Vagina (tissue), 2 donors: ENCODE data around the gene B3GNT7. TPM values are rescaled to one million over a fixed set of nuclear protein-coding genes. Genes with fewer than 3 reads are reported as not detected.

Experiments used
- DNase-seq, 2 donors: peaks; one replicate each; pipeline ENCODE4 v3.0.0-alpha.2; 2017; ENCODE audit errors: extremely low spot score in 2 of 2
- H3K27ac ChIP-seq: fragments of 200-600 bp; sonication (generic); one replicate; pipeline ENCODE4 v1.5.1; 2019
- H3K27me3 ChIP-seq: fragments of 200-600 bp; sonication (generic); one replicate; pipeline ENCODE4 v1.5.1; 2019
- H3K36me3 ChIP-seq, 2 donors: fragments of 200-600 bp; sonication (generic); one replicate each; pipeline ENCODE4 v1.5.1; 2017 to 2019
- H3K4me1 ChIP-seq: fragments of 200-600 bp; sonication (generic); one replicate; pipeline ENCODE4 v1.5.1; 2019
- H3K4me3 ChIP-seq, 2 donors: fragments of 200-600 bp; sonication (generic); 1 replicate in 1 of 2; 2 replicates in 1 of 2; pipeline ENCODE4 v1.5.1; 2016 to 2019
- H3K9me3 ChIP-seq: fragments of 200-600 bp; sonication (generic); one replicate; pipeline ENCODE4 v1.5.1; 2019
- POLR2A ChIP-seq, 2 donors: fragments of 450-650 bp; IDR thresholded peaks; one replicate each; pipeline ENCODE4 v1.6.1; 2017; ENCODE audit warnings: antibody characterized with exemption in 2 of 2, mild to moderate bottlenecking in 2 of 2, moderate library complexity in 2 of 2
- POLR2AphosphoS5 ChIP-seq, 2 donors: sonication (generic); formaldehyde crosslinking; IDR thresholded peaks; one replicate each; pipeline ENCODE4 v1.9.0; 2017; ENCODE audit warnings: antibody characterized with exemption in 2 of 2, mild to moderate bottlenecking in 2 of 2, low read depth in 1 of 2; ENCODE audit not compliant: insufficient read depth in 1 of 2
- intact Hi-C: fragments of 100-400 bp; cut with DNase I; formaldehyde crosslinking; loops from one replicate; pipeline ENCODE4 v1.15.1; 2023
- total RNA-seq: library from RNA; depleted of rRNA; stranded (reverse); fragments of >200 nt; gene quantifications from one replicate; pipeline ENCODE4 v1.2.3, GENCODE V29; 2016
- TF ChIP-seq, protein P1 (sequence below), 3 experiments: fragments of 450-650 bp in 2 of 3; fragments of 200-600 bp in 1 of 3; sonication (generic) in 1 of 3; IDR thresholded peaks; one replicate each; pipeline ENCODE4 v1.5.1; 2017 to 2019; ENCODE audit warnings: antibody characterized with exemption in 3 of 3, mild to moderate bottlenecking in 2 of 3, moderate library complexity in 2 of 3

Gene B3GNT7, protein sequence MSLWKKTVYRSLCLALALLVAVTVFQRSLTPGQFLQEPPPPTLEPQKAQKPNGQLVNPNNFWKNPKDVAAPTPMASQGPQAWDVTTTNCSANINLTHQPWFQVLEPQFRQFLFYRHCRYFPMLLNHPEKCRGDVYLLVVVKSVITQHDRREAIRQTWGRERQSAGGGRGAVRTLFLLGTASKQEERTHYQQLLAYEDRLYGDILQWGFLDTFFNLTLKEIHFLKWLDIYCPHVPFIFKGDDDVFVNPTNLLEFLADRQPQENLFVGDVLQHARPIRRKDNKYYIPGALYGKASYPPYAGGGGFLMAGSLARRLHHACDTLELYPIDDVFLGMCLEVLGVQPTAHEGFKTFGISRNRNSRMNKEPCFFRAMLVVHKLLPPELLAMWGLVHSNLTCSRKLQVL
- total RNA-seq, result 7.1 TPM

DNA sequence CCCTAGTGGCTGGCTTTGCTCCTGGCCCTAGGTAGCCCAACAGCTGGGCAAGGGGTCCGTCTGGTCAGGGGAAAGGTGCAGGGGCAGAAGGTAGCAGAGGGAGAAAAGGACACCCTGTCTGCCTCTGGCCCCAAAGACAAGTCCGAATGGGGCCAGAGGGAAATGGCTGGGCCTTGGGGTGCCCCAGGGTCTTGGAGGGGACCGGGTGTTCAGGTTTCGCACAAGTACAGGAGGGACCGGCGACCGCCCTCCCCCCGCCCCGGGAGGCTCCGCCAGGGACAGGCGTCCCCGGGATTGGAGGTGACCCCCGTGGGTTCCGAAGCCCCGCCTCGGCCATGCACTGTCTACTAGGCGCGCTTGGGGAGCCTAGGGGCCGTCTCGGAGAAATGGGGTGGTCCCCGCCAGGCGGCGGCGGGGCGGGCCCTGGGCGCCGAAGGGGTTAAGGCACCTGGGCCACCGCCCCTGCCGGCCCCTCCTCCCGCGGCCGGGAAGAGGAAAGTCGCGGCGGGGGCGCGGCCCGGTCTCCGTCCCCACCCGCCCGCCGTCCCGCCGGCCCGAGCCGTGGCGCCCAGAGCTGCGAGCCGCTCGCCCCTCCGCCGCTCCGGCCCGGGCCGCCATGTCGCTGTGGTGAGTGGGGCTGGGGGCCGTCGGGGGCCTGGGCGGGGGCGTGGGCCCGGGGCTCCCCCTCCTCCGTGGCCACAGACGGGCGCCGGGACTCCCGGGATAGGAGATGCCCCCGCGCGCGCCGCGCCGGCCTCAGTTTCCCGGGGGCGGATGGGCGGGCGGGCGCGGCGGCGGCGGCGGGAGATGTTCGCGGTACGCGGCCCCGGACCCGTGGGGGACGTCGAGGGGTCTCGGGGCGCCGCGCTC is at the start of gene B3GNT7:
Gene B3GNT7, plus strand, starts transcription at position 523 of the 870 bp plus-strand sequence. Its CDS starts 94 bp downstream, at position 617.
- intact Hi-C loops, result loop anchor here (10.0 kb wide), 1 partner anchor 171 kb away; no protein-coding TSS in a partner anchor
- H3K9me3 ChIP-seq, result no peaks in the 10 kb centered on the region
- no peak for TF ChIP-seq POLR2A (IDR thresholded peaks at IDR 0.05)
- TF ChIP-seq, protein P1, sequence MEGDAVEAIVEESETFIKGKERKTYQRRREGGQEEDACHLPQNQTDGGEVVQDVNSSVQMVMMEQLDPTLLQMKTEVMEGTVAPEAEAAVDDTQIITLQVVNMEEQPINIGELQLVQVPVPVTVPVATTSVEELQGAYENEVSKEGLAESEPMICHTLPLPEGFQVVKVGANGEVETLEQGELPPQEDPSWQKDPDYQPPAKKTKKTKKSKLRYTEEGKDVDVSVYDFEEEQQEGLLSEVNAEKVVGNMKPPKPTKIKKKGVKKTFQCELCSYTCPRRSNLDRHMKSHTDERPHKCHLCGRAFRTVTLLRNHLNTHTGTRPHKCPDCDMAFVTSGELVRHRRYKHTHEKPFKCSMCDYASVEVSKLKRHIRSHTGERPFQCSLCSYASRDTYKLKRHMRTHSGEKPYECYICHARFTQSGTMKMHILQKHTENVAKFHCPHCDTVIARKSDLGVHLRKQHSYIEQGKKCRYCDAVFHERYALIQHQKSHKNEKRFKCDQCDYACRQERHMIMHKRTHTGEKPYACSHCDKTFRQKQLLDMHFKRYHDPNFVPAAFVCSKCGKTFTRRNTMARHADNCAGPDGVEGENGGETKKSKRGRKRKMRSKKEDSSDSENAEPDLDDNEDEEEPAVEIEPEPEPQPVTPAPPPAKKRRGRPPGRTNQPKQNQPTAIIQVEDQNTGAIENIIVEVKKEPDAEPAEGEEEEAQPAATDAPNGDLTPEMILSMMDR (IDR thresholded peaks at IDR 0.05), result no peak
- TF ChIP-seq POLR2AphosphoS5 (IDR thresholded peaks at IDR 0.05; ENCODE audit: insufficient read depth in 1 of 2, low read depth in 1 of 2), result no peak
- peak in 1 of 2 donors; percentile 82 for DNase-seq
- peaks cover 4% of the 10 kb centered on the region for H3K27me3 ChIP-seq
- peaks cover 16% of the 10 kb centered on the region for H3K4me1 ChIP-seq
- no peaks in the 10 kb centered on the region for H3K36me3 ChIP-seq
- H3K27ac ChIP-seq, result no peak within 1 kb of the TSS
- peak within 1 kb of the TSS; percentile 37 to 57 for H3K4me3 ChIP-seq

DNA sequence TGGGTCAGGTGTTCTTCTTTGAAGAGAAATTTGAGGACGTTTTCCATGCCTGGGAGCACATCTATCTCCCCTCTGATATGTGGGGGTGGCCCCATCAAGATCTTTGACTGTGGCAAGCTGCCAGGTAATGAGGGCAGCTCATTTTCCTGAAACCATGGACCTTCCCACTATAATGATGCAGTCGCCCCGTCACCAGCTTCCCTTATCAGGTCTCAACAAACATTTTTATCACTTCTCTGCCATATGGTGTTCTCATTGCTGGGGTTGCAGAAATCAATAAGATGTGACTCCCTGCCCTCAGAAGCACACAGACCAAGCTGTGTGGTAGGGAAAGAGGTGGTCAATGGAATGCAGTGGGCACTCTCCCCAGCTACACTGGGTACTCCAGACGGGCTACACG is 48.4 kb upstream of the B3GNT7 start:
- no peaks in the 10 kb centered on the region for H3K36me3 ChIP-seq
- no peaks in the 10 kb centered on the region for H3K4me1 ChIP-seq
- TF ChIP-seq, protein P1 (IDR thresholded peaks at IDR 0.05), result no peak
- TF ChIP-seq POLR2A (IDR thresholded peaks at IDR 0.05), result no peak
- no peak for TF ChIP-seq POLR2AphosphoS5 (IDR thresholded peaks at IDR 0.05; ENCODE audit: insufficient read depth in 1 of 2, low read depth in 1 of 2)
- intact Hi-C loops, result no loop called here
- H3K27me3 ChIP-seq, result no peaks in the 10 kb centered on the region
- DNase-seq, result no peak
- no peak overlapping the region for H3K4me3 ChIP-seq
- no peaks in the 10 kb centered on the region for H3K9me3 ChIP-seq
- H3K27ac ChIP-seq, result no peak overlapping the region

DNA sequence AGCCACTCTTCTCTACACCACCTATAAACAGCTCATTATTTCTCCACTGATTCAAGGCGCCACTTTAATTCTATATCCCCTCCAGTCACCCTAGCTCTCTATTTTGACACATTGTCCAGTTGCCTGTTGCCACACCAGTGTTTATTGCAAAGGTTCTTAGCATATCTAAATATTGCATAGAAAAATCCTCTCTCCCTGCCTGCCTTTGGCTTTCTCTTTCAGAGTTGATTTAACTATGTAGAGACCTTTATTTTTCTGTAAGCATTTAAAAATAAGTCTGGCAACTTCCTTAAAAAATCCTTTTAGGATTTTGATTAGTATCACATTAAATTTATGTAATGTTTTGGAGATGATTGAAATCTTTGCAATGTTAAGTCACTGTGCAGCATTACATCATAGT is 47.9 kb upstream of the B3GNT7 start:
- H3K27ac ChIP-seq, result no peak overlapping the region
- intact Hi-C loops, result no loop called here
- DNase-seq, result no peak
- no peaks in the 10 kb centered on the region for H3K4me1 ChIP-seq
- TF ChIP-seq POLR2AphosphoS5 (IDR thresholded peaks at IDR 0.05; ENCODE audit: insufficient read depth in 1 of 2, low read depth in 1 of 2) (no peak), POLR2A (IDR thresholded peaks at IDR 0.05) (no peak)
- TF ChIP-seq, protein P1 (IDR thresholded peaks at IDR 0.05), result no peak
- H3K27me3 ChIP-seq, result no peaks in the 10 kb centered on the region
- H3K9me3 ChIP-seq, result no peaks in the 10 kb centered on the region
- H3K4me3 ChIP-seq, result no peak overlapping the region
- no peaks in the 10 kb centered on the region for H3K36me3 ChIP-seq

DNA sequence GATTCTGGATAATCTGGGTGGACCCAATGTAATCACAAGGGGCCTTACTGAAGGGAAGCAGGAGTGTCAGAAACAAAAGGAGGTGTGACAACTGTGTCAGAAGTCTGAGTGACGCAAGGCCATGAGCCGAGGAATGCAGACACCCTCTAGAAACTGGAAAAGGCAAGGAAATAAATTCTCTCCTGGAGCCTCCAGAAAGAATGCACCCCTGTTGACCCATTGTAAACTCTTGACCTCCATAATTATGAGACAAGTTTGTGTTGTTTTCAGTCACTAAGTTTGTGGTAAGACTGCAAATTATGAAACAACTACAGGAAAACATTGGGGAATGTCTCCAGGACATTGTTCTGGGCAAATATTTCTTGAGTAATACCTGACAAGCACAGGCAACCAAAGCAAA is 47.3 kb upstream of the B3GNT7 start:
- H3K27me3 ChIP-seq, result no peaks in the 10 kb centered on the region
- no peaks in the 10 kb centered on the region for H3K36me3 ChIP-seq
- H3K4me1 ChIP-seq, result no peaks in the 10 kb centered on the region
- no peaks in the 10 kb centered on the region for H3K9me3 ChIP-seq
- TF ChIP-seq POLR2A (IDR thresholded peaks at IDR 0.05), result no peak
- no peak for TF ChIP-seq POLR2AphosphoS5 (IDR thresholded peaks at IDR 0.05; ENCODE audit: insufficient read depth in 1 of 2, low read depth in 1 of 2)
- TF ChIP-seq, protein P1 (IDR thresholded peaks at IDR 0.05), result no peak
- intact Hi-C loops, result no loop called here
- no peak overlapping the region for H3K4me3 ChIP-seq
- no peak overlapping the region for H3K27ac ChIP-seq
- no peak for DNase-seq
